Spleen (tissue), 11 donors: ENCODE results near the gene MPHOSPH6. TPM values are rescaled to one million over a fixed set of nuclear protein-coding genes. Genes with fewer than 3 reads are reported as not detected.

Source experiments
- DNase-seq: peaks from one replicate; pipeline ENCODE4 v3.0.0-alpha.2; 2020
- H3K27ac ChIP-seq, 8 donors: fragments of 200-600 bp; sonication (generic) in 7 of 8; 1 replicate in 4 of 8; 2 replicates in 4 of 8; pipeline versions ENCODE4 v1.5.0 to v1.8.0; 2016 to 2021; ENCODE audit warnings: inconsistent platforms in 4 of 8, mild to moderate bottlenecking in 4 of 8, moderate library complexity in 1 of 8
- H3K27me3 ChIP-seq, 7 donors: fragments of 200-600 bp; sonication (generic) in 6 of 7; replicated peaks in 1 of 7; 1 replicate in 4 of 7; 2 replicates in 3 of 7; pipeline versions ENCODE4 v1.5.0 to v1.8.0; 2016 to 2021; ENCODE audit warnings: inconsistent platforms in 3 of 7, mild to moderate bottlenecking in 1 of 7
- H3K36me3 ChIP-seq, 6 donors: fragments of 200-600 bp; sonication (generic) in 5 of 6; 1 replicate in 4 of 6; 2 replicates in 2 of 6; pipeline versions ENCODE4 v1.5.0 to v1.8.0; 2016 to 2021; ENCODE audit warnings: inconsistent platforms in 2 of 6
- H3K4me1 ChIP-seq, 6 donors: fragments of 200-600 bp; sonication (generic) in 5 of 6; 1 replicate in 3 of 6; 2 replicates in 3 of 6; pipeline versions ENCODE4 v1.5.0 to v1.8.0; 2016 to 2021; ENCODE audit warnings: inconsistent platforms in 3 of 6
- H3K4me3 ChIP-seq, 8 donors: fragments of 200-600 bp; sonication (generic) in 7 of 8; 1 replicate in 4 of 8; 2 replicates in 4 of 8; pipeline versions ENCODE4 v1.5.0 to v1.8.0; 2016 to 2021; ENCODE audit warnings: inconsistent platforms in 4 of 8, mild to moderate bottlenecking in 4 of 8, moderate library complexity in 2 of 8
- H3K9me3 ChIP-seq, 8 donors: fragments of 200-600 bp; sonication (generic) in 7 of 8; 1 replicate in 4 of 8; 2 replicates in 4 of 8; pipeline versions ENCODE4 v1.5.0 to v1.8.0; 2016 to 2021; ENCODE audit warnings: inconsistent platforms in 4 of 8
- POLR2A ChIP-seq, 3 donors: fragments of 450-650 bp; IDR thresholded peaks; one replicate each; pipeline ENCODE4 v1.5.1; 2017; ENCODE audit warnings: antibody characterized with exemption in 3 of 3, mild to moderate bottlenecking in 1 of 3
- POLR2AphosphoS5 ChIP-seq, 3 donors: sonication (generic); formaldehyde crosslinking; IDR thresholded peaks; one replicate each; pipeline ENCODE4 v1.5.1; 2017; ENCODE audit warnings: antibody characterized with exemption in 3 of 3
- WGBS, 5 donors: extraction: QIAGEN DNeasy Blood & Tissue Kit in 3 of 5; methylation state at CpG; one replicate each; pipeline versions ENCODE4 v1.1.5 to v1.1.7; 2013 to 2018; 5-methylcytosine and 5-hydroxymethylcytosine counted together
- intact Hi-C: fragments of 100-400 bp; cut with DNase I; formaldehyde crosslinking; loops from one replicate; pipeline ENCODE4 v1.15.0; 2023; ENCODE audit warnings: low total_unique reads
- polyA plus RNA-seq, 3 donors: library from polyadenylated mRNA; stranded (reverse); fragments of 200-250 nt; gene quantifications; one replicate each; pipeline ENCODE4 v1.2.1, GENCODE V29; 2013
- total RNA-seq, 7 donors: library from RNA; depleted of rRNA in 3 of 7; stranded (reverse); fragments of >200 nt in 3 of 7; fragmentation: NEBNext Ultra II Directional in 4 of 7; extraction: Animal tissue kit (Norgen Biotek cat#: 25700) in 4 of 7; gene quantifications; one replicate each; pipeline versions ENCODE4 v1.1.0 to v1.2.1, GENCODE V29; 2016 to 2021
- TF ChIP-seq, protein P1 (sequence below), 11 experiments: fragments of 200-600 bp in 7 of 11; fragments of 450-650 bp in 4 of 11; sonication (generic) in 4 of 11; IDR thresholded peaks in 8 of 11; conservative IDR thresholded peaks in 3 of 11; 1 replicate in 7 of 11; 2 replicates in 4 of 11; pipeline versions ENCODE4 v1.4.0 to v1.8.0; 2016 to 2021; ENCODE audit warnings: antibody characterized with exemption in 11 of 11, inconsistent platforms in 4 of 11, mild to moderate bottlenecking in 1 of 11
- donor health status: healthy with polysubstance abuse.
- donor health status: DM: no; HTN: no; CAD: no; lungs with moderate emphysema.
- donor health status: DM: no; HTN: no; CAD: no.
- donor health status: Bipolar disorder and iron deficiency.
- donor health status: healthy.
- donor health status: DM: no; HTN: no; CAD: no.
- donor health status: DM: yes; HTN: yes; CAD: no.

Gene MPHOSPH6
- total and polyA plus RNA-seq, 10 donors, result 13.7 to 56.8 (median 22.9) TPM

DNA sequence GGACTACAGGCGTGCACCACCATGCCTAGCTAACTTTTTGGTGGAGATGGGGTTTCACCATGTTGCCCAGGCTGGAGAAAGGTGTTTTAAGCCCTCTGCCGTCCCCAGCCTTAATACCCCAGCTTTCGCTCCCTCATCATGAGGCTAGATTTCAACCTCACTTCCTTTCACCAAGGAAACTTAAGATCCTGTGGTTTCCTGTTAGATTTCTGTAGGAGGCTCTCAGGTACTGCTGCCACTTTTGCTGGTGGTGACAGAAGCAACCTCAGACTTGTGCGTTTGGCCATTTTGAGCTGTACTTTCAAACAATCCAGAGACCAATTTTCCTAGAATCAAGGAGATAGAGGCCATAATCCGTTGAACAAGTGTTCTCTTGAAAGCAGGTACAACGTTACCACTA lies 36.2 kb downstream of the MPHOSPH6 start:
- 54 to 63% (median 58%) methylated on average over 6 of the region's 6 CpGs for WGBS, 5 donors
- TF ChIP-seq, protein P1, sequence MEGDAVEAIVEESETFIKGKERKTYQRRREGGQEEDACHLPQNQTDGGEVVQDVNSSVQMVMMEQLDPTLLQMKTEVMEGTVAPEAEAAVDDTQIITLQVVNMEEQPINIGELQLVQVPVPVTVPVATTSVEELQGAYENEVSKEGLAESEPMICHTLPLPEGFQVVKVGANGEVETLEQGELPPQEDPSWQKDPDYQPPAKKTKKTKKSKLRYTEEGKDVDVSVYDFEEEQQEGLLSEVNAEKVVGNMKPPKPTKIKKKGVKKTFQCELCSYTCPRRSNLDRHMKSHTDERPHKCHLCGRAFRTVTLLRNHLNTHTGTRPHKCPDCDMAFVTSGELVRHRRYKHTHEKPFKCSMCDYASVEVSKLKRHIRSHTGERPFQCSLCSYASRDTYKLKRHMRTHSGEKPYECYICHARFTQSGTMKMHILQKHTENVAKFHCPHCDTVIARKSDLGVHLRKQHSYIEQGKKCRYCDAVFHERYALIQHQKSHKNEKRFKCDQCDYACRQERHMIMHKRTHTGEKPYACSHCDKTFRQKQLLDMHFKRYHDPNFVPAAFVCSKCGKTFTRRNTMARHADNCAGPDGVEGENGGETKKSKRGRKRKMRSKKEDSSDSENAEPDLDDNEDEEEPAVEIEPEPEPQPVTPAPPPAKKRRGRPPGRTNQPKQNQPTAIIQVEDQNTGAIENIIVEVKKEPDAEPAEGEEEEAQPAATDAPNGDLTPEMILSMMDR (IDR thresholded peaks at IDR 0.05 in 8 of 11, conservative IDR thresholded peaks at IDR 0.05 in 3 of 11), result no peak
- TF ChIP-seq POLR2A (IDR thresholded peaks at IDR 0.05) (no peak), POLR2AphosphoS5 (IDR thresholded peaks at IDR 0.05) (no peak)
- H3K4me3 ChIP-seq, result no peak overlapping the region
- no peak for DNase-seq
- intact Hi-C loops, result no loop called here
- no peaks in the 10 kb centered on the region for H3K27me3 ChIP-seq
- no peak overlapping the region for H3K27ac ChIP-seq
- H3K36me3 ChIP-seq, result peaks cover 0 to 17% (median 0%) of the 10 kb centered on the region in 6 donors
- H3K9me3 ChIP-seq, result peaks cover 0 to 4% (median 0%) of the 10 kb centered on the region in 8 donors
- H3K4me1 ChIP-seq, result no peaks in the 10 kb centered on the region

DNA sequence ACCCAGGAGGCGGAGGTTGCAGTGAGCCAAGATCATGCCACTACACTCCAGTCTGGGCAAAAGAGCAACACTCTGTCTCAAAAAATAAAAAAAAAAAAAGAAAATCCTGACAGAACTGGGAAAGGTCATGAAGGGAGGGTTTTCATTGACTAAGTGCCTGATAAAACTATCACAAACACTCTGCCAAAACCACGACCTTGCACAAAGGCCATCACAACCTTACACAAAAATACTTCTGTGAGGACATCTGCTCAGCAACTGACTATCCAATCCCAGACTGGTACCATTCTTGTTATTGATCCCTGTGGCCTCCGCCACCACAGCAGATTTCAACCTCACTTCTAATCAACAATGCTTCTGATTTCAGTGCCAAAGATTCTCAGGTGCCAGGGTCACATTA lies 40.1 kb downstream of the MPHOSPH6 start:
- Histone ChIP-seq H3K27ac (no peak overlapping the region), H3K9me3 (peaks cover 0 to 24% (median 4%) of the 10 kb centered on the region in 8 donors), H3K36me3 (no peaks in the 10 kb centered on the region), H3K4me1 (no peaks in the 10 kb centered on the region), H3K27me3 (no peaks in the 10 kb centered on the region), H3K4me3 (no peak overlapping the region)
- intact Hi-C loops, result no loop called here
- DNase-seq, result no peak
- WGBS, 5 donors, result 83 to 91% (median 84%) methylated on average over 3 of the region's 3 CpGs
- TF ChIP-seq POLR2A (IDR thresholded peaks at IDR 0.05), result no peak
- TF ChIP-seq, protein P1 (IDR thresholded peaks at IDR 0.05 in 8 of 11, conservative IDR thresholded peaks at IDR 0.05 in 3 of 11), result no peak
- no peak for TF ChIP-seq POLR2AphosphoS5 (IDR thresholded peaks at IDR 0.05)

DNA sequence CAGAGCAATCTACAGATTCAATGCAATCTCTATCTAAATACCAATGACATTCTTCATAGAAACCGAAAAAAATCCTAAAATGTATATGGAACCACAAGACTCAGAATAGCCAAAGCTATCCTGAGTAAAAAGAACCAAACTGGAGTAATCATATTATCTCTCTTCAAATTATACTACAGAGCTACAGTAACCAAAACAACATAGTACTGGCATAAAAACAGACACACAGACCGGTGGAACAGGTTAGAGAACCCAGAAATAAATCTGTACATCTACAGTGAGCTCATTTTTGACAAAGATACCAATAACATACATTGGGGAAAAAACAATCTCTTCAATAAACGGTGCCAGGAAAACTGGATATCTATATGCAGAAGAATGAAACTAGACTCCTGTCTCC lies 45.4 kb downstream of the MPHOSPH6 start:
- no peak overlapping the region for H3K27ac ChIP-seq
- WGBS, 5 donors, result 87 to 96% (median 89%) methylated on average over 3 of the region's 3 CpGs
- H3K27me3 ChIP-seq, result no peaks in the 10 kb centered on the region
- no peaks in the 10 kb centered on the region for H3K36me3 ChIP-seq
- peaks cover 0 to 24% (median 4%) of the 10 kb centered on the region in 8 donors for H3K9me3 ChIP-seq
- DNase-seq, result no peak
- no peak overlapping the region for H3K4me3 ChIP-seq
- TF ChIP-seq POLR2A (IDR thresholded peaks at IDR 0.05), result no peak
- TF ChIP-seq POLR2AphosphoS5 (IDR thresholded peaks at IDR 0.05), result no peak
- TF ChIP-seq, protein P1 (IDR thresholded peaks at IDR 0.05 in 8 of 11, conservative IDR thresholded peaks at IDR 0.05 in 3 of 11), result no peak
- H3K4me1 ChIP-seq, result no peaks in the 10 kb centered on the region
- intact Hi-C loops, result no loop called here

DNA sequence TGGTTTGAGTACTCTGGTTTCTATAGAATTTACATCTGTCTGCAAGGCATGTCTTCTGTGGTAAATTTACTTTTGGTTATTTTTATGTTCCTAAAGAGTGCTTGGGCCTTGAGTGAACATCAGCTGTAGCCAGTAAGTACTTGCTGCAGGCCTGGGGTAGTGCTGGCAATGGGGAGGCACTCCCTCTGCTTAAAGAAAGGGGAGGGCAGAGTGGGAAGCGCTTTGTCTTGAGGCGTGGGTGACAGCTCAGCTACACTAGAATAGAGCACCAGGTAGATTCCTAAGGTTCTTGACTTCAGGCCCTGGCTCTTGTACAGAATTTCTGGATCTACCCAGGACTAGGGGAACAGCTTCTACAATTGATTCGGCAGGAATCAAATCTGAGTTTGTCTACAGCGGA lies 50.6 kb downstream of the MPHOSPH6 start:
- intact Hi-C loops, result no loop called here

More for the DNA sequence above, 50.6 kb downstream of the MPHOSPH6 start:
- TF ChIP-seq, protein P1 (IDR thresholded peaks at IDR 0.05 in 8 of 11, conservative IDR thresholded peaks at IDR 0.05 in 3 of 11), result no peak
- no peak for TF ChIP-seq POLR2A (IDR thresholded peaks at IDR 0.05)
- TF ChIP-seq POLR2AphosphoS5 (IDR thresholded peaks at IDR 0.05), result no peak
- H3K27me3 ChIP-seq, result no peaks in the 10 kb centered on the region
- no peaks in the 10 kb centered on the region for H3K9me3 ChIP-seq
- no peak for DNase-seq
- H3K4me3 ChIP-seq, result no peak overlapping the region
- no peaks in the 10 kb centered on the region for H3K4me1 ChIP-seq
- no peak overlapping the region for H3K27ac ChIP-seq
- no peaks in the 10 kb centered on the region for H3K36me3 ChIP-seq
- 67 to 92% (median 69%) methylated on average over 4 of the region's 4 CpGs for WGBS, 5 donors
